PC-9 (cell line): Measurements from ENCODE around the gene AP1G2.

Source experiments
- CTCF ChIP-seq: fragments of 200-600 bp; sonication (generic); conservative IDR thresholded peaks from 2 replicates; pipeline ENCODE4 v1.6.1; 2017; ENCODE audit warnings: mixed run types, antibody characterized with exemption, mild to moderate bottlenecking, moderate library complexity
- EZH2 ChIP-seq: fragments of 200-600 bp; sonication (generic); IDR thresholded peaks from 2 replicates; pipeline ENCODE4 v1.8.0; 2017; ENCODE audit warnings: antibody characterized with exemption, low read depth

GRCh38 chr14:23579739-23580138 is 12.1 kb upstream of the AP1G2 start:
- no peak for TF ChIP-seq CTCF
- TF ChIP-seq EZH2 = no peak
